ENCODE measurements around the gene UGT1A7.

The UGT1A7 gene

DNA sequence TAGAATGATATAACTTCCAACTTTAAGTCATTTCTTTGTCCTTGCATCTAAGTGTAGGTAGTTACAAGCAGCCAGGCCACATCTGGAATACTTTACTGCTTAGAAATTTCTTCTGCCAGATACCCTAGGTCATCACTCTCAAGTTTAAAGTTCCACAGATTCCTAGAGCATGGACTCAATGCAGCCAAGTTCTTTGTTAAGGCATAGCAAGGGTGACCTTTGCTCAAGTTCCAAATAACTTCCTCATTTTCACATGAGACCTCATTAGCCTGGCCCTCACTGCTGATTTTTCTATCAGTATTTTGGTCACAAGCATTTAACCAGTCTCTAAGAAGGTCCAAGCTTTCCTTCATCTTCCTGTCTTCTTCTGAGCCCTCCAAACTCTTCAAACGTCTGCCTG lies 17.8 kb upstream of the UGT1A7 start:
- H3K36me3 Mint-ChIP-seq (ENCODE audit: insufficient read depth) = no peaks in the 10 kb centered on the region
- peaks cover 57% of the 10 kb centered on the region for H3K27me3 Mint-ChIP-seq

DNA sequence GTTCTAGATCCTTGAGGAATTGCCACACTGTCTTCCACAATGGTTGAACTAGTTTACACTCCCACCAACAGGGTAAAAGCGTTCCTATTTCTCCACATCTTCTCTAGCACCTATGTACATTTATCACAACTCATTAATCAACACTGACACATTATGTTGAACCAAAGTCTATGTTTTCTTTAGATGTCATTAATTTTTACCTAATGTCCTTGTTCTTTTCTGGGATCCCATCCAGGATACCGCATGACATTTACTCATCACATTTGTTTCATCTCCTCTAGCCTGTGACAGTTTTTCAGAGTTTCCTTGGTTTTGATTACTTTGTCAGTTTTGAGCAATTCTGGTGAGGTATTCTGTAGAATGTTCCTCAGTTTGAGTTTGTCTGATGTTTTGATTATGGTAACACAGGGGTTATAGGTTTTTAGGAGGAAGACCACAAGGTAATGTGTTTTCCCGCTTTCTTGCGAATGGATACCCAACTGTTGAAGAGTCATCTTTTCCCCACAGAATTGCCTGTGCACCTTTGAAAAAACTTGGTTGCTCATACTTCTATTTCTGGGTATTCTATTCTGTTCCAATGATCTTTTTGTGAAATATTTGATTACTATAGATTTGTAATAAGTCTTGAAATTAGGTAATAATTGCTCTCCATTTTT lies 13.0 kb upstream of the UGT1A7 start:
- H3K9me3 Mint-ChIP-seq = no peaks in the 10 kb centered on the region
- ATAC-seq (replicated peaks; ENCODE audit: extremely low read depth, poor library complexity, severe bottlenecking) (no peak), DNase-seq (ENCODE audit: low spot score in 2 of 2) (no peak)
- peaks cover 43% of the 10 kb centered on the region for H3K27me3 Mint-ChIP-seq
- H3K4me3 Mint-ChIP-seq = no peak overlapping the region
- H3K4me1 Mint-ChIP-seq = no peaks in the 10 kb centered on the region
- H3K36me3 Mint-ChIP-seq (ENCODE audit: insufficient read depth) = no peaks in the 10 kb centered on the region
- H3K27ac Mint-ChIP-seq (ENCODE audit: low read depth) = no peak overlapping the region

More for the DNA sequence above, 17.8 kb upstream of the UGT1A7 start:
- Mint-ChIP-seq H3K27ac (ENCODE audit: low read depth) (no peak overlapping the region), H3K4me3 (no peak overlapping the region), H3K4me1 (no peaks in the 10 kb centered on the region), H3K9me3 (no peaks in the 10 kb centered on the region)
- ATAC-seq (replicated peaks; ENCODE audit: extremely low read depth, poor library complexity, severe bottlenecking) (no peak), DNase-seq (ENCODE audit: low spot score in 2 of 2) (no peak)

DNA sequence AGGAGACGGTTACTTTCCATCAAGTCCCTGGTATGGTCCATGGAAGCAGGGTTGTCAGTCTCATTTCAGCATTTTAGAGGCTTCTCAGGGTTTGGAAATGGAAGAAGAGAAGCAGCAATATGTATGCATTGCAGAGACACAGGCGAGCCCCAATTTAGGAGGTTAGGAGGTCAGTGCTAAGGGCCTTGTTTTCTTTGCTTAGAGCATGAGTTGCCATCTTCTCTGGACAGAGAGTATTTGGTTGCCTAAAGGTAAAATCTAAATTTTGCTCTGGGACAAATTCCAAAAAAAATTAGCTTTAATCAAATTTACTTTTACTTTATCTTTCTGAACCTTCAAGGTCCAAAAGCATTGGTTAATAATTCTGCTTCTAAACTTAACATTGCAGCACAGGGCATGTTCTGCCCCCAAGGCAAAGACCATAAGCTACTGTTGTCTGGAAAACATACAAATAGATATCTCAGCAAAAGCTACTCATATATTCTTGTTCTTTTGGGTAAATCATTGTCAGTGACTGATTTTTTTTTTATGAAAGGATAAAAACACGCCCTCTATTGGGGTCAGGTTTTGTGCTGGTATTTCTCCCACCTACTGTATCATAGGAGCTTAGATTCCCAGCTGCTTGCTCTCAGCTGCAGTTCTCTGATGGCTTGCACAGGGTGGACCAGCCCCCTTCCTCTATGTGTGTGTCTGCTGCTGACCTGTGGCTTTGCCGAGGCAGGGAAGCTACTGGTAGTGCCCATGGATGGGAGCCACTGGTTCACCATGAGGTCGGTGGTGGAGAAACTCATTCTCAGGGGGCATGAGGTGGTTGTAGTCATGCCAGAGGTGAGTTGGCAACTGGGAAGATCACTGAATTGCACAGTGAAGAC lies 10.2 kb upstream of the UGT1A7 start, which contains the start of gene UGT1A9:
Gene UGT1A9, plus strand, starts transcription at position 609 of the 872 bp plus-strand sequence. Its CDS starts 37 bp downstream, at position 646.
- Mint-ChIP-seq H3K4me1 (no peaks in the 10 kb centered on the region), H3K27ac (ENCODE audit: low read depth) (no peak within 1 kb of the TSS), H3K9me3 (no peaks in the 10 kb centered on the region), H3K36me3 (ENCODE audit: insufficient read depth) (no peaks in the 10 kb centered on the region), H3K4me3 (no peak within 1 kb of the TSS), H3K27me3 (peaks cover 56% of the 10 kb centered on the region)
- ATAC-seq (replicated peaks; ENCODE audit: extremely low read depth, poor library complexity, severe bottlenecking) = no peak
- DNase-seq (ENCODE audit: low spot score in 2 of 2) = no peak

DNA sequence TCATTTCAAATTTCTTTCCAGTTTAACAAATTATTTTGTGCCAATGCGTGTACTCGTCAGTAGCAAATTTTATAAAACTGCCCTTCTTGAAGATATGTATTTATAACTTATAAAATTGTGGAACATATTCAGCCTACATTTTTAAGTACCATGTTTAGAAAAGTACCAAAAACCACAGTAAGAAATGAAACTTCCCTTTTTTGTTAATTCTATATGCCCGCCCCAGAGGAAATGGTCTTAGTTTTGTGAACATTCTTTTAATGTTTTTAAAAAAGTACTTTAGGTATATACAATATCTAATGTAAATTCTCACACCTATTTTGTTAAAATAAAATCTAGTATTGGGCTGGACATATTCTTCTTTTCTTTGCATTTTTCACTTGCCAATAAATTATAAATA lies 8.8 kb upstream of the UGT1A7 start:
- Mint-ChIP-seq H3K36me3 (ENCODE audit: insufficient read depth) (no peaks in the 10 kb centered on the region), H3K27me3 (peaks cover 69% of the 10 kb centered on the region), H3K27ac (ENCODE audit: low read depth) (no peak overlapping the region), H3K4me3 (no peak overlapping the region), H3K9me3 (no peaks in the 10 kb centered on the region), H3K4me1 (no peaks in the 10 kb centered on the region)
- DNase-seq (ENCODE audit: low spot score in 2 of 2) = no peak
- no peak for ATAC-seq (replicated peaks; ENCODE audit: extremely low read depth, poor library complexity, severe bottlenecking)

DNA sequence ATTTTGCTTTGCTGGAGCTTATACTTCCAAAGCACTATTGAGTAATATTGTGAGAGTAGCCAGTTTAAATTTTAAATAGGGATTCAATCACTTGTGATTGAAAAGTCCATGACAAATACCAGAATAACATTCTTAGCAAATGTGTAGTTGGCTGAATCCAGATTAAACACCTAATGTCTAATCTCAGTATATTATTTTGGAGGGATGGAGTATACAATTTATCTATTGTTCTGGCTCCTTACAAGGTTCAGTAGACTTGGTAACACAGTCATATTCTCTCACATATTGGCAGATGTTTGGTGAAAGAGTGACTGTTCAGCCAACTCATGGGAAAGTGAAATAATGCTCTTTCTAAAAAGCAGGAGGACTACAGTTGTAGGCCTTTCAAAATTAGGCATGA lies 7.8 kb upstream of the UGT1A7 start:
- ATAC-seq (replicated peaks; ENCODE audit: extremely low read depth, poor library complexity, severe bottlenecking) (no peak), DNase-seq (ENCODE audit: low spot score in 2 of 2) (no peak)
- Mint-ChIP-seq H3K4me3 (no peak overlapping the region), H3K4me1 (no peaks in the 10 kb centered on the region), H3K9me3 (no peaks in the 10 kb centered on the region), H3K27ac (ENCODE audit: low read depth) (no peak overlapping the region), H3K27me3 (peaks cover 78% of the 10 kb centered on the region), H3K36me3 (ENCODE audit: insufficient read depth) (no peaks in the 10 kb centered on the region)

DNA sequence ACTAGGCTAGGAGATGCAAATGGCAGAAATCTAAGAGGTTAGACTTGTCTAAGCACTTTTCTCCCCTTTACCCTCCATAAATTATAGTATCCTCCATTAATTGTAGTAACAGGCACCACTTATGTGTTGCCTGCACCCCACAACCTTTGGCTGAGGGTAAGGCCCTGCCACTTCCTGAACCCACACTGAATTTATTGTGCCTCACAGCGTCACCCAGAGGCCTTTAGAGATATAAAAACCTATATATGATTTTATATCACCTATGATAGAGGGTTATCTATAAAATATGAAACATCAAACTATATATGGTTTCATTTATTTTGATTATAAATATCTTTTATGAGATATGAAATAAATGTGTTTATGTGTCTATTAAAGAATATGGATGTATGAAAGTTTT lies 7.4 kb upstream of the UGT1A7 start:
- ATAC-seq (replicated peaks; ENCODE audit: extremely low read depth, poor library complexity, severe bottlenecking) = no peak
- peaks cover 83% of the 10 kb centered on the region for H3K27me3 Mint-ChIP-seq
- H3K27ac Mint-ChIP-seq (ENCODE audit: low read depth) = no peak overlapping the region
- no peaks in the 10 kb centered on the region for H3K9me3 Mint-ChIP-seq
- H3K4me3 Mint-ChIP-seq = no peak overlapping the region
- no peaks in the 10 kb centered on the region for H3K36me3 Mint-ChIP-seq (ENCODE audit: insufficient read depth)
- DNase-seq (ENCODE audit: low spot score in 2 of 2) = no peak
- H3K4me1 Mint-ChIP-seq = no peaks in the 10 kb centered on the region

DNA sequence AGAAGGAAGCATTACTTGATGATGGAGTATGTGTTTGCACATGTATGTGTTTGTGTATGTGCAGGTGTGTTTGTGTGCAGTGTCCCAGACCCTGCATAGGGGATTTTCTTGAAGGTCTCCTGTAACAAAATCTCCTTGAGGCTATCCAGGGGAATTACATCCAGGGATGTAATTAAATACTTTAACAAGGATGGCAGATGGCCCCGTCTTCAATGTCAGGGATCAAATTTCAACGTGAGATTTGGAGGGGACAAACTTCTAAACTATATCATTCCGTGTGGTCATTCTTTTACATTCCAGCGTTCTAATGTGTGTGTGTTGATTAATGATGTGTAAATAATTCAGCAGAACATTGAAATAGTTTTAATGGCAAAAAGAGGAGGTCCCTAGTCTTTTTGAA lies 6.7 kb upstream of the UGT1A7 start:
- H3K4me3 Mint-ChIP-seq = no peak overlapping the region
- H3K36me3 Mint-ChIP-seq (ENCODE audit: insufficient read depth) = no peaks in the 10 kb centered on the region
- no peaks in the 10 kb centered on the region for H3K9me3 Mint-ChIP-seq
- H3K27ac Mint-ChIP-seq (ENCODE audit: low read depth) = no peak overlapping the region
- no peaks in the 10 kb centered on the region for H3K4me1 Mint-ChIP-seq
- DNase-seq (ENCODE audit: low spot score in 2 of 2) (no peak), ATAC-seq (replicated peaks; ENCODE audit: extremely low read depth, poor library complexity, severe bottlenecking) (no peak)
- peaks cover 83% of the 10 kb centered on the region for H3K27me3 Mint-ChIP-seq

DNA sequence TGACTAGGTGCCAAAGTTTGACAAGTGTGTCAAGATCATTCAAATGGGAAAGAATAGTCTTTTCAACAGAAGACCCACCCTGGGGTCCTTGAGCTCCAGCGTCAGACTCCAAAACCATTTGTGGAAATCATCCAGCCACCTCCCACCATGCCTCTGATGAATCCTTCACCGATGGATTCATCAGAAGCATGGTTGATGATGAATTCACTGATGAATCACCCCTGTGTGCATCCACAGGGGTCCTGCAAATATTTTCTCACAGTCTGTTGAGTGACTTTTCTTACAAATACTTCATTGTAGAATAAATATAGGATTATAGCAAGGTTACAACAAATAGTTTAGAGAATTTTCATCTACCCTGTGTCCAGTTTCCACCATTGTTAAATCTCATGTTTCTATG lies 5.7 kb upstream of the UGT1A7 start:
- H3K27me3 Mint-ChIP-seq = peaks cover 80% of the 10 kb centered on the region
- H3K4me1 Mint-ChIP-seq = no peaks in the 10 kb centered on the region
- H3K4me3 Mint-ChIP-seq = no peak overlapping the region
- H3K36me3 Mint-ChIP-seq (ENCODE audit: insufficient read depth) = no peaks in the 10 kb centered on the region
- H3K9me3 Mint-ChIP-seq = no peaks in the 10 kb centered on the region
- H3K27ac Mint-ChIP-seq (ENCODE audit: low read depth) = no peak overlapping the region
- ATAC-seq (replicated peaks; ENCODE audit: extremely low read depth, poor library complexity, severe bottlenecking) = no peak
- no peak for DNase-seq (ENCODE audit: low spot score in 2 of 2)

DNA sequence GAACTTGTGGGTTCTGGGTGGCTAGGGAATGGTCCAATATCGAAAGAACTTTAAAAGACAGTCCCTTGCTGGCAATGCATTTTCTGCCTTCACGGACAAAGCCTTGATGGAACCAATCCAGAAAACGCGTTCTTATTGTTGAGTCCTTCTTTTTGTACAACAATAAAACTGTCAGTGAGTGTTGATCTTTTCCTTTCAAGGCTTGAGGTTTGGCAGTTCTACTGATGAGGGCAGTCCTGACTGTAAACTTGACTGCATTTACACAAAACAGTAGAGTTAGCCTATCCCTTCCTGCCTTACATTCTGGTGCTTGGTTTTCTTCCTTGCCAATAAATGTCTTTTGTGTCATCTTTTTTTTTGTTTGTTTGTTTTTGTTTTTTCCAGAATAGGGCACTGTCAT lies 2.5 kb upstream of the UGT1A7 start:
- ATAC-seq (replicated peaks; ENCODE audit: extremely low read depth, poor library complexity, severe bottlenecking) = no peak
- peaks cover 57% of the 10 kb centered on the region for H3K27me3 Mint-ChIP-seq
- no peak for DNase-seq (ENCODE audit: low spot score in 2 of 2)
- no peaks in the 10 kb centered on the region for H3K4me1 Mint-ChIP-seq
- H3K27ac Mint-ChIP-seq (ENCODE audit: low read depth) = no peak overlapping the region
- no peaks in the 10 kb centered on the region for H3K9me3 Mint-ChIP-seq
- no peaks in the 10 kb centered on the region for H3K36me3 Mint-ChIP-seq (ENCODE audit: insufficient read depth)
- H3K4me3 Mint-ChIP-seq = no peak overlapping the region

DNA sequence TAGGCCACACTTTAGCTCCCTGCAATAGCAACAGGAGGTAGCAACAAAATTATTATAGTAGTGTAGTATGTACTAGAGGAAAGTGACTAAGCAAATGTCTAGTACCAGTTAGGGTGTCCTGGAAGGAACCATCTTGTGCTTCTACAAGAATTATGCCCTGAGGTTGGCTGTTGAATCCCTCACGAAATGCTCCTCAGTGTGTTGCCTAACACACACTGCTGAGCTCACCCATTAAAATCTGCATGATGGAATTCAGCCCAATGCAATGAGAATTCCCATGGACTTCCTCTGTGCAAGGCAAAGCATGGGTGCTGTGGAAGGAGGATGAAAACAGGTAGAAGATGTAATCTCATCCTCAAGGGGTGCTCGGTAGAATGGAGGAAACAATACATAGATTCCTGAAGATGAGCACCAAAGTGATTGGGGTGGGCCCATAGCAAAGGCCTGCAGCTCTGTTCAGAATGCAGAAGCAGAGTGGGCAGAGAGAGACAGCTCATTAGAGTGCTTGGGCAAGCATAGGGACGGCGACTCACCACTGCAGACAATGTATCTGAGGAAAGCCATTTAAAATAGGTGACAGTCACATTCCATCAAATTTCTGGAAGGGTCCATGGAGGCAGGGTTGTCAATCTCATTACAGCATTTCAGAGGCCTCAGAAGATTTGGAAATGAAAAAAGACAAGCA lies 1.2 kb upstream of the UGT1A7 start:
- H3K27me3 Mint-ChIP-seq = peaks cover 48% of the 10 kb centered on the region
- no peak for DNase-seq (ENCODE audit: low spot score in 2 of 2)
- H3K4me1 Mint-ChIP-seq = no peaks in the 10 kb centered on the region
- H3K4me3 Mint-ChIP-seq = no peak overlapping the region
- no peaks in the 10 kb centered on the region for H3K9me3 Mint-ChIP-seq
- no peak for ATAC-seq (replicated peaks; ENCODE audit: extremely low read depth, poor library complexity, severe bottlenecking)
- no peak overlapping the region for H3K27ac Mint-ChIP-seq (ENCODE audit: low read depth)
- no peaks in the 10 kb centered on the region for H3K36me3 Mint-ChIP-seq (ENCODE audit: insufficient read depth)

DNA sequence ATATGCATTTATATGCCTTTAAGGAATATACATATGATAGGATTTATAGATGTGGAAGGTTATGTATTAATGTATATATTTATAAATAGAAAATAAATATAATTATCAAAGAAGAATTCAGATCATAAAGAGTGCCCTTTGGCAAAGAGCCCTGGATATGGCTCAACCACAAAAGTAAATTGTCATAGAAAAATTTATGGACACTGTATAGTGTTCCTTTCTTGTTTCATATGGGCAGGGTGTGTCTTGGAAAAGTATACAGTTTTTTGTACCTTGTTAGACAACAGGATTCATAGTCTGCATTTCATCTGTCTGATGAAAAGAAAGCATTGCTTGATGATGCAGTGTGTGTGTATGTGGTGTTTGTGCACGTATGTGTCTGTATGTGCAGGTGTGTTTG lies 2.9 kb downstream of the UGT1A7 start:
- no peaks in the 10 kb centered on the region for H3K36me3 Mint-ChIP-seq (ENCODE audit: insufficient read depth)
- DNase-seq (ENCODE audit: low spot score in 2 of 2) (no peak), ATAC-seq (replicated peaks; ENCODE audit: extremely low read depth, poor library complexity, severe bottlenecking) (no peak)
- H3K27me3 Mint-ChIP-seq = peaks cover 41% of the 10 kb centered on the region
- H3K4me1 Mint-ChIP-seq = no peaks in the 10 kb centered on the region
- H3K27ac Mint-ChIP-seq (ENCODE audit: low read depth) = no peak overlapping the region
- no peaks in the 10 kb centered on the region for H3K9me3 Mint-ChIP-seq
- H3K4me3 Mint-ChIP-seq = no peak overlapping the region

DNA sequence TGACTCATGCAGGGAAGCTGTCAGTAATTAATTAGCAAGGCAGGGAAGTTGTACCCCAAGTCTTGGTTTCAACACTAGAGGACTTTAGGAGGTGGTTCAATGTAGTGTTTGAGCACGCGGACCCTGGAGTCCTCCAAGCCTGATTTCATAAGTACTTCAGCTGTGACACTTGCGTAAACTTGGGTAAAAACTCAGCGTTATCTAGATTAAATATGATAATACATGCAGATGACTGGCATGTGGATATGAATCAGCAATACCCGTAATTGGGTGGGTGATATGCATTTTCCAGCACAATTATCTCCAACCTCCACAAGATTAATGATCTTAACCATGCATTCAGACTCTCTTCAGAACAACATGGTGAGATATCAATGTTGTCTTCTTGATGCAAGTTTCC lies 5.2 kb downstream of the UGT1A7 start:
- Mint-ChIP-seq H3K4me1 (no peaks in the 10 kb centered on the region), H3K27ac (ENCODE audit: low read depth) (no peak overlapping the region), H3K27me3 (peaks cover 48% of the 10 kb centered on the region), H3K4me3 (no peak overlapping the region), H3K36me3 (ENCODE audit: insufficient read depth) (no peaks in the 10 kb centered on the region), H3K9me3 (no peaks in the 10 kb centered on the region)
- DNase-seq (ENCODE audit: low spot score in 2 of 2) = no peak
- ATAC-seq (replicated peaks; ENCODE audit: extremely low read depth, poor library complexity, severe bottlenecking) = no peak

DNA sequence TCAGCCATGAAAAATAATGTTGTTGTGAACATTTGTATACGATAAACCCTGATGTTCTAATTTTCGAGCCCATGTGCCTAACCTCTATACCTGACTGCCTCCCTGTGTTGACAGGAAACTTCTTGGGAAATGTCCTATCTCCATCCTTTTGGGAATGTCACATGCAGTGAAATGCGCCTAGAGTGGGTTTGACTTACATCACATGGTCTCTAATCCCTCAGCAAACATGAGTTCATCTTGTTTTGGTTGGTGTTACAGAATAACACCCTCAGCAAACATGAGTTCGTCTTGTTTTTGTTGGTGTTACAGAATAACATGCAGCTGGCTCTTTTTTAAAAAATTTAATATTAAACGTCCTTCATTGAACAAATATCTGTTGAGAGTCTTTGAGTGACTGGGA lies 6.6 kb downstream of the UGT1A7 start:
- Mint-ChIP-seq H3K27me3 (peaks cover 48% of the 10 kb centered on the region), H3K9me3 (no peaks in the 10 kb centered on the region), H3K4me1 (no peaks in the 10 kb centered on the region), H3K4me3 (no peak overlapping the region), H3K27ac (ENCODE audit: low read depth) (no peak overlapping the region), H3K36me3 (ENCODE audit: insufficient read depth) (no peaks in the 10 kb centered on the region)
- ATAC-seq (replicated peaks; ENCODE audit: extremely low read depth, poor library complexity, severe bottlenecking) (no peak), DNase-seq (ENCODE audit: low spot score in 2 of 2) (no peak)
